ENCODE data around the gene CNTNAP2.

DNA sequence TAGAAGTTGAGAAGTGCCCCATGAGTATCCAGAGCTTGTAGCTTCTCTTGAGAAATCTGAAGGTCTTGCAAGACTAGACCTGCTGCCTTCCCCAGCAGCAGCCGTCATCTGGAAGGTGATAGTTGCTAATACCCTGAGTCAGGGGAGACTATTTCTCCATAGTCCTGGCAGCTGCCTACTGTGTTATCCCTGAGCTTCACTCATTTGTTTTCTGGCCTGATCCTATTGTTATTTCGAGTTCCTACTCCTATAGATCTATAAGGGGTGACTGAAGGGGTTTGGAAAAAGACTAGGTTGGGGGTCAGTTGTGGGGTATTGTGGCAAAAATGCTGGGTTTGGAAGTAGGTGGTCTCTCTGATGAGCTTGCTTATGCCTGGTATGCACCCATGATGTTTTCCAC, 297.8 kb downstream of the CNTNAP2 start:
- TF ChIP-seq GATA2 (IDR thresholded peaks at IDR 0.05; ENCODE audit: low read depth, low read length) (no peak), GATA3 (IDR thresholded peaks at IDR 0.05; ENCODE audit: low read depth, low read length) (no peak)
